ENCODE measurements around the gene CEP41. TPM values are rescaled to one million over a fixed set of nuclear protein-coding genes. Genes with fewer than 3 reads are reported as not detected.

The CEP41 gene
- total and polyA plus RNA-seq, 12 donors = 2.2 to 6.3 (median 4.7) TPM

- no peak for TF ChIP-seq CTCF (IDR thresholded peaks at IDR 0.05)
- peaks cover 0 to 5% (median 0%) of the 10 kb centered on the region in 9 donors for H3K4me1 ChIP-seq
- H3K4me3 ChIP-seq = no peak overlapping the region
- WGBS, 2 donors = 42 to 54% methylated on average over 8 of the region's 8 CpGs
- peaks cover 0 to 10% (median 0%) of the 10 kb centered on the region in 11 donors for H3K9me3 ChIP-seq
- no peak overlapping the region for H3K27ac ChIP-seq
- DNase-seq (no peak), ATAC-seq (no peak)
- intact Hi-C loops (cut with DNase I) = no loop called here
- H3K27me3 ChIP-seq = no peaks in the 10 kb centered on the region
- no peaks in the 10 kb centered on the region for H3K36me3 ChIP-seq
Measured at GRCh38 chr7:130345136-130345535, 95.7 kb downstream of the CEP41 start.

- H3K27ac ChIP-seq = no peak within 1 kb of the TSS
- H3K9me3 ChIP-seq = peaks cover 0 to 10% (median 0%) of the 10 kb centered on the region in 11 donors
- no peaks in the 10 kb centered on the region for H3K4me1 ChIP-seq
- H3K4me3 ChIP-seq = no peak within 1 kb of the TSS
- no peaks in the 10 kb centered on the region for H3K27me3 ChIP-seq
- no peaks in the 10 kb centered on the region for H3K36me3 ChIP-seq
- DNase-seq (no peak), ATAC-seq (no peak)
- 96 to 98% methylated on average over 5 of the region's 5 CpGs for WGBS, 2 donors
- no peak for TF ChIP-seq CTCF (IDR thresholded peaks at IDR 0.05)
- intact Hi-C loops (cut with DNase I) = no loop called here
Measured at GRCh38 chr7:130344271-130344866, 96.4 kb downstream of the CEP41 start, which contains the start of gene CPA5. TSS of gene CPA5 (plus strand) at chr7:130344816. CDS start at chr7:130346486, 1,670 bp downstream.

Other genes starting within 250 kb of the CEP41 start
- gene TMEM209, start 235.6 kb downstream of the CEP41 start, total RNA-seq = 10 to 100 TPM in 8 of 10 donors, 1 to 10 TPM in 2; 7.7 to 14.7 (median 12.6) TPM
- 1 to 10 TPM; 5.9 to 6.4 TPM for gene TMEM209, start 235.6 kb downstream of the CEP41 start, polyA plus RNA-seq
- not detected for gene SSMEM1, start 233.2 kb downstream of the CEP41 start, total RNA-seq
- gene SSMEM1, start 233.2 kb downstream of the CEP41 start, polyA plus RNA-seq = not detected
- 1 to 10 TPM in 1 of 10 donors, under 1 TPM in 6, not detected in 3; 0.60 to 1.1 (median 0.91) TPM for gene CPA2, start 174.2 kb downstream of the CEP41 start, total RNA-seq
- under 1 TPM in 1 of 2 donors, not detected in 1; 0.23 TPM for gene CPA2, start 174.2 kb downstream of the CEP41 start, polyA plus RNA-seq
- gene CPA4, start 147.9 kb downstream of the CEP41 start, total RNA-seq = 1 to 10 TPM in 1 of 10 donors, under 1 TPM in 3, not detected in 6; 0.27 to 2.7 (median 0.47) TPM
- gene CPA4, start 147.9 kb downstream of the CEP41 start, polyA plus RNA-seq = under 1 TPM in 1 of 2 donors, not detected in 1; 0.04 TPM
- gene CPA5, start 96.2 kb downstream of the CEP41 start, total RNA-seq = not detected
- gene CPA5, start 96.2 kb downstream of the CEP41 start, polyA plus RNA-seq = under 1 TPM in 1 of 2 donors, not detected in 1; 0.06 TPM
- 1 to 10 TPM in 7 of 10 donors, not detected in 3; 2.3 to 3.8 (median 2.8) TPM for gene CPA1, start 60.5 kb downstream of the CEP41 start, total RNA-seq
- gene CPA1, start 60.5 kb downstream of the CEP41 start, polyA plus RNA-seq = under 1 TPM in 1 of 2 donors, not detected in 1; 0.35 TPM
- gene MEST, start 51.1 kb upstream of the CEP41 start, total RNA-seq = 10 to 100 TPM in 2 of 10 donors, 1 to 10 TPM in 8; 1.5 to 26.2 (median 5.9) TPM
- gene MEST, start 51.1 kb upstream of the CEP41 start, polyA plus RNA-seq = 1 to 10 TPM; 4.4 to 4.5 TPM
- gene COPG2, start 227.7 kb upstream of the CEP41 start, total RNA-seq = 10 to 100 TPM; 19.9 to 27.2 (median 23.3) TPM
- gene COPG2, start 227.7 kb upstream of the CEP41 start, polyA plus RNA-seq = 10 to 100 TPM in 1 of 2 donors, 1 to 10 TPM in 1; 5.3 to 11.3 TPM
- not detected for gene TSGA13, start 245.5 kb upstream of the CEP41 start, total RNA-seq
- gene TSGA13, start 245.5 kb upstream of the CEP41 start, polyA plus RNA-seq = not detected

Data from heart right ventricle (tissue), 16 donors.